Stimulated activated naive CD4-positive, alpha-beta T cell treated with Interleukin-2 at 50 U/mL for 16 hours (primary cell): ENCODE results near the gene TSPAN6.
A peak's percentile ranks its signal among the peaks of the same experiment; 100 is the strongest.

ENCODE experiments used
- DNase-seq: peaks from one replicate; lab custom pipeline; 2025; lab: John Stamatoyannopoulos, UW

TSPAN6 gene, protein sequence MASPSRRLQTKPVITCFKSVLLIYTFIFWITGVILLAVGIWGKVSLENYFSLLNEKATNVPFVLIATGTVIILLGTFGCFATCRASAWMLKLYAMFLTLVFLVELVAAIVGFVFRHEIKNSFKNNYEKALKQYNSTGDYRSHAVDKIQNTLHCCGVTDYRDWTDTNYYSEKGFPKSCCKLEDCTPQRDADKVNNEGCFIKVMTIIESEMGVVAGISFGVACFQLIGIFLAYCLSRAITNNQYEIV

DNA sequence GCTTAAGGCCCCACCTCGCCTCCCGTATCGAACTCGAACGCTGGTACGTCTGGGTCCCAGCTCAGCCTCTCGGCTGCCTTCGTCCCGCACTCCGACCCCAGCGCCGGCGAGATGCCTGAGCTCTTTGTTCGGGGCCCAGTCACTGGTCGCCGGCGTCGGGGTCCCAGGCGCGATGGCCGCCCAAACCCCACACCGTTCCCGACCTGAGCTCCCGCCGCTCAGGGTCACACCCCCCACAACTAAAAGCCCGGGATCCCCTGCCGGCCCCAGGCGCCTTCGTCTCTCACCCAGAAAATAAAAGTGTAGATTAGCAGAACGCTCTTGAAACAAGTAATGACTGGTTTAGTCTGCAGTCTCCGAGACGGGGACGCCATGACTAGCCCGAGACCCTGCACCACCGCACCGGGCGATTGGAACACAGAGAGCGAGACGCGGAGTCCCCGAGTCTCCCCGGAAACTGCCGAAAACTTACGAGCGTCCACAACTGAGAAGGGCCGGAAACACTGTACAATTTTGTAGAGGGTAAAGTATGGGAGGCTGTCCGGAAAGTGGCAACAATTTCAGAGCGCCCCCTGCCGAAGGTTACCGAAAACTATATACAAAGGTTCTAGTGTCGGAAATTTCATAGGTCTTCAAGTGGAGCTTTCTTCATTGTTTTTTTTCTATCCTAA lies at the start of gene TSPAN6:
Gene TSPAN6 (minus strand): TSS at position 486 of the 671 bp plus-strand sequence. CDS start 112 bp downstream, at position 374.
- DNase-seq, result peak; percentile 56

DNA sequence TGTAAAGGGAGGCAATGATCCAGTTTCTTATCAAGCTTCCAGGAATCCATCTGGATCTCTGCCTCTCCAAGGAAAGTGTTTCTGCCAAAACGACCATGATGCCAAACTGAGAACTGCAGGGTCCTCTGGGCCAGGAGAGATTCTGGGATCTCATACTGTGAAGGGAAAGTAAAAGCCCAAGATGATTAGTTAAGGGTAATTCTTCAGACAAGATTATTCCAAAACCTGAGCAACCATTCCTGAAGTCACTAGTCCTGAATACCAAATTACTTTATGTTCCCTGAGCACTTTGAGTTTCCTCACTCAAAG lies 49.3 kb upstream of the TSPAN6 start:
- no peak for DNase-seq

DNA sequence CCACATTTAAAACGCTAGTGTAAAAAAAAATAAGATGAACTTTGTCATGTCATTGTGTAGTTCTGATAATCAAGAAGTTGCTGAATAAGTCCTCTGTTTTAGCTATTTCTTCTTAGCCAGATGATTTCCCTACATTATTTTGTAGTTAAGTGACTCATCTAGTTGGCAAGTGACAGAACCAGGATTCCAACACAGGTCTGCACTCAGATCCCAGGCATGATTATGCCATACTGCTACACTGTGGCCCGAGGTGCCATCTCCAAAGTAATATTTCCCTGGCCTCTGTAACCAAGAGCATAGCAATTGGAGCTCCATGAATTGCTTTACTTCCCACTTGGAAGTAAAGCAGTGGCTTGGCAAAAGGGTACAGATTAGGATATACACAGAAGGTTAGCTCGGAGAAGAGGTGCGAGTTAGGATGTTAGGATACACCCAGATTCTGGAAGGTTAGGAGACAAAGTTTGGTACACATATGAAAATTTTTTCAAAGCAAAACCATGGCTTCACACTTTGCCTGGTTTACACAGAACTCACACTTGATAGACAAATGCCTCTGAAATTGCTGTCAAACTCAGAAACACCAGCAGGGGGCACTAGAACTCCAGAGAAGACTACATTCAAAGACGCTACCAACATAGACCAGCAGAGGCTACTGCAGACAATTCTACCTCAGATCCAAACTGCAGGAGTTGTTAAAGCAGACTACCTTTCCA lies 48.8 kb upstream of the TSPAN6 start:
- DNase-seq, result peak; percentile 30

DNA sequence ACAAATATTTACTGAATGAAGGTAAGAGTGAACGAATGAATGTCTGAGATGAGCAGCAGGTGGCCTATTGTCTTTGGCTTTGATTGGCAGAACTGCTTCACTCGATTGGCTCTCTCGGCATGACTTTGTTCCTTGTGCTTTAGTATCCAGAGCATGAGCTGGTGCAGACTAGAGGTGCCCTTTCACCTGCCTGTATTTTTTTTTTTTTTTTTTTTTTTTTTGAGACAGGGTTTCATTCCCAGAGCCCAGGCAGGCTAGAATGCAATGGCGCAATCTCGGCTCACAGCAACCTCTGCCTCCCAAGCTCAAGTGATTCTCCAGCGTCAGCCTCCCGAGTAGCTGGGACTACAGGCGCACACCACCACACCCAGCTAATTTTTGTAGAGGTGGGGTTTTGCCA lies 46.3 kb upstream of the TSPAN6 start:
- DNase-seq, result no peak

DNA sequence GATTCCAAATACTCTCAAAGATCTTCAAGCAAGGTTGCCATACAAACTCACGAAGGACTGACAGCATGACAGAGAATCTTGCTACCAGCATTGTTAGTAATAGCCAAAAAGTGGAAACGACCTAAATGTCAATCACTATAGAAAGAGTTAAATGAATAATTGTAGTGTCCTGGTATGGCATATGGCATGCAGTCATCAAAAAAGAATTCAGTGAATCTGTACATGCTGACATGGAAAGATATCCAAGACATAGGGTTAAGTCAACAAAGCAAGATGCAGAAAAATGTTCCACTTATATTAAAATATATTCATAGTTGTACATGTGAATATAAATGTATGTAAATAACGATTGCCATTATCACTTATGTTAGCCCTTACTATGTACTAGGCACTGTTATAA lies 45.0 kb upstream of the TSPAN6 start:
- no peak for DNase-seq

DNA sequence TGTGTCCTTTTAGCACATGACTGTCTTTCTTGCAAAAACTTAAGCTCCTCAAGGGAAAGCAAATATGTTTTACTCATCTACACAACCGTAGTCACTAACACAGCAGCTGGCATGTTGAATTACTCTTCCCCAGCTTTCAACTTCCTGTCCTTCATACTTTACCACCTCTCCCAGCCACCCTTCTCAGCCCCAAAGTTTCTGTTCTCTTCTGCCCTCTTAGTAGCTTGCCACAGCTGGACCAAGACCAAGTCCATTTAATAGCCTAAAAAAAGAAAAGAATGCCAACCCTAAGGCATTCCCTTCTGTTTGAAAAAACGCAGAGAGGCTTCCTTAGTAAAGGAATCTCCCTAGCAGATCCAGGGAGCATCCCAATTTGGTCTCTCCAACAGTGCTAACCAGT lies 44.1 kb upstream of the TSPAN6 start:
- DNase-seq, result no peak

DNA sequence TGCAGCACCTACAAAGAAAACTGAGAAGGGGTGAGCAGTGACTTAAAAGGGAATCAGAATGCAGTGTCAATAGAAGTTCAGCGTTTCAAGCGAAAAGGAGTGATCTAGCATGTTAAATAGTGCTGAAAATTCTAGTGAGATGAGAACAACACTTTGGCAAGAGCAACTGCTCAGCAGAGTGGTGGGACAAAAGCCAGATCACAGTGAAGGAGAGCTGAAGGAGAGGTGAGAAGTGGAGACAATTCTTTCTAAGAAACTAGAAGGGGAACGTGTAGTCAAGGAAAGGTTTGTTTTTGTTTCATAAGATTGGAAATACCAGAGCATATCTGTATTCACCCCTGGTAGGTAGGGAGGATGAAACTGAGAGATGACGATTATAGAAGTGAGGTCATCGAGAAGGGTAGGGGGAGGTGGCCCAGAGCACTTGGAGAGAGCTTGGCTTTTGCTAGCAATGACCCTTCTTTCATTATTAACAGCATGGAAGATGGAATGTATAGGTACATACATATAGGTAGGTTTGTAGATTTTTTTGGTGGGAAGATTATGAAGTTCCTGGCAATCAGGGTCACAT lies 41.1 kb upstream of the TSPAN6 start:
- DNase-seq, result no peak

DNA sequence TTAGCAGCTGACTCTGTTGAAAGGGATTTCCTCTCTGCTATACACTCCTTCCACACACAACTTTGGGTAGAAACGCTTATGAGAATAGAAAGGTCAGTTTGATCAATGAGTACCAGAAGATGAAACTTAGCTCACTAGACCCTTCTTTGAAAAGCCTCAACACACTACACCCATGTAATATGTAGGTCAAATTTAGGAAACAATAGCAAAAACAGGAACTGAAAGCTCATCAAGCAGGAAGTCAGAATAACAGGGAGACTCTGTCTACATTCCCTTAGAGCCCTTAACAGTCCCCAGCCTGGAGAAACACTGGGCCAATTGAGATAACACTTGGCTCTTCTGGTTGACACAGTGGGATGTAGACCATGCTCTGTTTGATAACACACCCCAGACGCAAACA lies 38.1 kb upstream of the TSPAN6 start:
- DNase-seq, result no peak

DNA sequence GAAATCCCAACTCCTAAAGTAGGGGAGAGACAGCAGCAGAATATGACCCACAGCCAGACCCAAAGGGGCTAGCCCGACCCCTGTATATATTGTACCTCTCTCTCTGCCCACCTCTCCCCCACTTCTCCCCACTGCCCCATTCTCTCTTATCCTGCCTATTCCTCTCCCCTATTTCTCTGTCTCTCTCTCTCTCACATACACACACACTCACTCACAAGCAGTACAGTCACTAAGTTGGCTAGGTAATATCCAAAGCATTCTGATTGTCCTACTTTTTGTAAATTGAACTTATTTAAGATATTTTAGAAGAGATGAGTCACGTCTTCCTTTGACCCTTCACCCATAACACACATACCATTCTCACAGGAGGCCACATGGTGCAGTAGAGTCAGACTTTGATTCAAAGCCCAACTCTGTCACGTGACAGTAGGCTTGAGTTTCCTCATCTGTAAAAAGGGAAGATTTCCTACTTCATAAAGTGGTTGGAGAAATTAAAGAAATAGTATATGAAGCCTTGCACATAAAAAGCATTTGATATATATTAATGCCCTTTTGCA lies 36.9 kb upstream of the TSPAN6 start:
- DNase-seq, result no peak

DNA sequence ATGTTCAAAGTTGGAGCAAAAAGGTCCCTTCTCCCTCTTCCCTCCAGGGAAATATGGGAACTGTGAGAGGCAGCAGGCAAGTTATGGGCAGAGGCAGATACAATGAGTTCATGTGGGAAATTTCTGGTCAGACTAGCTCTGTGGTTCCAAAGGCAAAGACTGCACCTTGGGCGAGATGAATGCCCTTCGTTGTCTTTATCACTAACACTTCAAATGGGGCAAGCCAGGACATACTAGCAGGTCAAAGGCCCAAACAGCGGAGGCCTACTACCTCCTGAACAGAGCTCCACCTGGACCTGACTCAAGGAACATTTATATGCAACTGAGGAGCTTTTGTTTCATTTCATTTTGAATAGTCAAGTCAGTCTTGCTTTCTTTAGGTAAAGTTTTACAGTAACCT lies 36.4 kb upstream of the TSPAN6 start:
- no peak for DNase-seq

DNA sequence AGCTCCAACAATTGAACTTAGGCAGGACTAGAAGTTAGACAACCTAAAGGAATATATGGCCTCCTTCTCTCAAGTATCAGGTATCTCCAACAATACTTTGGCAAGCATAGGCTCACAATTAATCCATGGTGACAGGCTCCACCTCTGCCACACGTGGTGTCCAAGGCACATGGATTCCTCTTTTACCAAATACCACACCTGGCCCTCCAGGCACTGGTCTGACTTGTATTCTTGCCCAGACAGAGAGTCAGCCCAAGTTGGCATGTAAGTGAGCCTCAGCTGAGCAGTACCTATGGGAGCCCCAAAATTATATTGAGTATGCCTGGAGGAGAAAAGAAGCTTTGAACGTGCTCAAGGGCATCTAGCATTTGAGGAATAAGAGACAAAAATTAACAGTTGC lies 27.0 kb upstream of the TSPAN6 start:
- DNase-seq, result no peak

DNA sequence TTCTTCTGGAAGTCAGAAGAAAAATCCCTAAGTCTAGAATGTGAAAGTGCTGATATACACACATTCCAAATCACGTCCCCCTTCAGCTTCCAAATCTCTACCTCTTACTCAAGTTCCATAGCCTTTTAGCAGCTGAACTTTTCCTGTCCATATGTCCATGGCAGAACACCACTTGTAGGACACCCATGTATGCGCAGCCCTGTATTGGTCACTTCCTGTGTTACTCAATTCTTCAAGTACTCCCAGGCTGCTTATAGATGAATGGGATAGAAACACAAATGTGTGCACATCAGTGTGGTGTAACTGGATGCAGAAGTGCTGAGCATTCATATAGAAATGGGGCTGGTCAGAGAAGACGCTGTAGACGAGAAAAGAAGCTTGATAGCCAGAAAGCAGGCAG lies 26.2 kb upstream of the TSPAN6 start:
- DNase-seq, result no peak

DNA sequence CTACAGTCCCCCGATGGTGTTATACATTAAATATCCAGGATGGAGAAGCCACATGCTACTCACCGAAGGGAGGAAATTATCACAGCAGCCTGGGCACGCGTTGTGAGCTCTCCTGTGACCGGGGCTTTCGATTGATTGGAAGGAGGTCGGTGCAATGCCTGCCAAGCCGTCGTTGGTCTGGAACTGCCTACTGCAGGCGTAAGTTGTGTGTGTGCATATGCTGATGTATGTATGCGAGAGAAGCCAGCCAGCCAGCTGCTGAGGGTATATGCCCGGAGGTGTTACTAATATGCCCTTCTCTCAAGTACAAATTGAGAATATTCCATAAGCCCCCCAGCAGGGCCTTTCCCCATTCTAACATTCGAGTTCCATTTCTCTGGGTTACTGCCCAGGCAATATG lies 25.6 kb upstream of the TSPAN6 start:
- DNase-seq, result no peak

DNA sequence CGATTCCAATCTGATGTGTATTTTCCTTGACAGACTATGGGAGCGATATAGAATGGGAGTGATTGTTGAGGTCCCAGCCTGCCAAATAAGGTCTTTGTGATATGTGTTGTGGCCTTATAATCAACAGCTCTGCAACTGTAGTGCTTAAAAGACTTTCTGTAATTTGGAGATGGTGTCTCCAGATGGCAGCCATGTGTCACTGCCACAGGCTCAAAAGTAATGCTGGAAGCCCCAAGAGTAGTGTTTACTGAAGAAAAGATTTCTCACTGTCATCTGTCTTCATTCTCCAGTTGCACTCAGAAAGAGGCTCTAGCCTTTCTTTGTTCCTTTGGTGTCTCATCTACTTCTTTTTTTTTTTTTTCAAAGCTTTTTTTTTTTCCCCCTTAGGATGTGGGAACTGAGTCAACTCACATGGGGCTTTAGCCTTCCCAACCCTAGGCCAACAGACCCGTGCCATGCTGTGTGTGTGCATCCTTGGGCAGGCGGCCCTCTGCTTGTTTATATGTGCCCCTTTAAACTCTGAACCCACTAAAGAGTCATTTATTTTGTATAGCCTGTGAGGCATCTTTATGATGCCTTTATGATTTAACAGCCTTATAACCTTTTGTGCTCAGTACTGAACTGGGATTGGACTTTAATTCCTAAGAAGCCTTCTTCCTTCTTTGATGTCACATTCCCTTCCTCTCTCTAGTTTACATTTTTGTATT lies 23.0 kb upstream of the TSPAN6 start:
- no peak for DNase-seq

DNA sequence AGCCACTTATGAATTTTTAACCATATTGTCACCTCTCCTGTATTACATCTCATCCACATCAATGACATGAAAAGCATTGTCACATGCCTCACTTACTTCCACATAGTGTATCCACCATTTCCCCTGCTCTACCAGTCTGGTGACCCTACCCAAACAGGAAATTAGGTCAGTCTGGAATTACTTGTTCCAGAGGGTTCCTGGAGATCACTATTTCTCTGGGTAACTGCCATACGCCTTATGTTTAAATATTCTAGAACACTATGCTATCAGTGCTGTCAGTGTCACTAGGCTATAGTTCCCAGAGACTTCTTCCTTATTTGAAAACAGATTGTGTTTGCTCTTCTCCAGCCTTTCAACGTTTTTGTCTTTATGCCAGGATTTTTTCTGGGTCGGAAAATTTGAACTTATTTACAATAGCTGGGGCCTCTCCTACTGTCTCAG lies 22.4 kb upstream of the TSPAN6 start:
- no peak for DNase-seq

DNA sequence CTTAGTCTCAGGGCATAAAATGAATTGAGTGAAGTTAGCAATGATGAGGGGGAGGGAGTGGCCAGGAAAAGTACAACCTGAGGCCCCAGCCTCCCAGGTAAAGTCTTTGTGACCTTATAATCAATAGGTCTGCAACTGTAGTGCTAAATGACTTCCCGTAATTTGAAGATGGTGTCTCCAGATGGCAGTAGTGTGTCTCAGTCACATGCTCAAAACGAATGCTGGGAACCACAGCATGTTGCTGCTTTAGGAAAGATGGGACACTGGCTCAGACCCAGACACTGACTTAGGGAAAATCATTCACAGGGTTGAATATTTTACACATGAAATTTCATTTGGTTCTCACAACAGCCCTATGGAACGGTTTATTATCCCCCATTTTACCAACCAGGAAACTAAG lies 17.7 kb upstream of the TSPAN6 start:
- no peak for DNase-seq

DNA sequence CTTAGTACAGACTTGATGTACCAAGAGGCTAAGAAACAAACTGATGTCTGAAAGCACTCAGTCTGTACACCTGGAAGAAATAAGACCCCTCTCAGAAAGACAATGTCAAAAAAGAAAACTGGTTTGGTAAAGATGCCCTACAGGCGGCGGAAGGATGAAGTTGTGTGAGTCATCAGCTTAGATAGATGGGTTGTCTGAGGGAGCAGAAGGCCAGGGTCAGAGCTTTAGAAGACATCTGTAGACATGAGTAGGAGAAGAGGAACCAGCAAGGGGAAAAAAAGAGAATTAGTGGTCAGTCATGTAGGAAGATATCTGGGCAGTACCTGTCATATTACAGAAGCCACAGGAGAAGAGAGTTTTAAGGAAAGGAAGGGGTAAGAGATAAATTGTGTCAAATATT lies 15.7 kb upstream of the TSPAN6 start:
- no peak for DNase-seq

DNA sequence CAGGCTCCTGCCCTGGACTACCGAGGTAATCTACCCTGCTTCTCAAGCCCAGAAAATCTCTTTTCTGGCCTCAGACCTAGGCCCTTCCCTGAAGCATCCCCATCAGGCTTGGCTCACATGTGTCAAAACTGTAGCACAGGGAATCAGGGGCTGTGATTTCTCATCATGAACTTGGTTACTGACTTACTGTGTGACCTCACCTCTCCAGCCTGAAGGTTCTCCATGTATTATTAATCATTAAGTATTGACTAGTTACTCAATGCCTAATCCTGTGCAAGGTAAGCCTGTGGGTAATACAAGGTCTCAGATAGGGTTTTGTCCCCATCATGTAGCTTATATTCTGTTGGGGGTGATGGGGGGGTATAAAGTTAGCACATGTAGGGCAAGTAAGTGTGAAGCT lies 14.2 kb upstream of the TSPAN6 start:
- no peak for DNase-seq

DNA sequence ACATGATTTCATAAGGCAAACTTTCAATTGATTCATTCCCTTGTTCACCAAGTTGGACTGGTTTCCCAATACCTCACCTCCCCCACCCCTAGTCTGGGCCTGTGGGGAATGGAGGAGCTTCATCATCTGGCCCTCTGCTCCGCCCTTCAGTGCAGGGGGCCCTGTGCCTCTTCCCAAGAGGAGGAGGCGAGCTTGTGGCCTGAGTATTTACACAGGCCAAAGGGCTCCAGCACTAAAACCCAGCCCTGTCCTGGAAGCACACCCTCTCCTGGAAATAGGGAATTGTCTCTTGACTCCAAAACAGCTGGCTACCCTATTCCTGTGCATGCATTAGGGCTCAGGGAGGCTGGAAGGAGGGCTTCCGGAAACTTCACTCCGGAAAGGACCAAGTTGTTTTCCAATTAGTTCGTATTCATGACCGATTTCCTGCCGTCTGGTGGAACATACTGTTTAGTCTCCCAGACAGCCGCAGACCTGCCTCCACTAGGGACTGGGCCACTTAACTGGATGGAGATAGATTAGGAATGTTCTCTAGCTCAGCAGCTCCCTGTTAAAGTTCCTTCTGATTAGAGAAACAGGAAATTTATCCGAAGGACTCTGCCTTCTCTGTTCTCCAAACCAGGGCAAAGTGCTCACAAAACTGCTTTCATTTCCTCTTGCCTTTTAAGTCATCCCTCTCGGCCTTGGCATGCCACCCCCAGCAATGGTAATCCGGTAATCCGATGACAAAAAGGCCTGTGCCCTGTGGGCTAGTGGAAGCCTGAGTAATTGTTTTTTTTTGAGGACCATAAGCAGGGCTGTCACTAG lies 13.1 kb upstream of the TSPAN6 start:
- DNase-seq, result no peak

DNA sequence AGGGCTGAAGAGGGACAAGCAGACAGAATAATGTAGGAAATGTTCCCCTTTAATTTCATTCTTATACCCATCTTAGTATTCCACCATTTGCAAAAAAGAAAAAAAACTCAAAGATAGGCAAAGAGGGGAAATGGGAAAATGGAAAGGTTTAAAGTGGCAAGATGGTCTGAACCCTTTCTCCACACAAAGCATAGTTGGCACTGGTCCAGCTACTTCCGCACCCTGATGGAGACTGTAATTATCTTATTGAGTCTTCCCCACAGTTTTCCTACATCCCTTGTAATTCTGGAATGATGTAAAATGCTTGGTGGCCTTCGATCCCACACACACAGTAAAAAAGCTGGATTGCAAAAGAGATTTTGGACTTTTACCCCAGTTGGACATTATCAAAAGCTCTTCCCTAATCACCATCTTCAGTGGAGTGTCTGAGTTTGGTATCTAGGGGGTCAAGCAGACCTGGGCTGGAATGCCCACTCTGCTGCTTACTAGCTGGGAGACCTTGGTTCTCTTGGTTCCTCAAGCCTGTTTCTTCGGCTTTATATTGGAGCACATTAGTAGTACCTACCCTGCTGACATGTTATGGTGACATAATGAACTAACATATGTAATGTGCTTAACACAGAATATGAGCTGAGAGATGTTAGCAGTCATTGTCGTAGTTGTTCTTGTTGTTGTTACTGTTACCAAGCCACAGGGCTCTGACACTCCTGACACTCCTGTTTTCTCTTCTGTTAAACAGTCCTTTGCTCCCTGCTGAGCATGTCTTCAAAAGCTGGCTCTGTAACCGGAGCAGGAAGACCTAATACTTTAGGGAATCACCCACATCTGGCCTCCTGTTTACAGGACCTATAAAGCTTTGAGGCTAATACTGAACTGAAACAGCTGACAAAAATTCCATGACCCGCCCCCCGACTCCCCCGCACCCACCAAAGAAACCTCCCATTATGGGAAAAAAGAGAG lies 12.1 kb upstream of the TSPAN6 start:
- DNase-seq, result no peak
